ENCODE data around the gene BDH2. TPM values are rescaled to one million over a fixed set of nuclear protein-coding genes. Genes with fewer than 3 reads are reported as not detected.

Gene BDH2
- total RNA-seq, 1 experiment from 2014 or later = 40.2 TPM

GRCh38 chr4:103098756-103099440, 736 bp downstream of the BDH2 start:
- Histone ChIP-seq H3K4ac (ENCODE audit: low read depth, low read length) (no peak overlapping the region), H3K23ac (ENCODE audit: insufficient read length, low read depth, low read length) (no peak overlapping the region), H3K23me2 (ENCODE audit: insufficient read length, low read depth, low read length, poor library complexity, severe bottlenecking) (no peaks in the 10 kb centered on the region), H2BK20ac (ENCODE audit: low read depth, low read length, poor library complexity, severe bottlenecking) (no peak overlapping the region), H2BK15ac (ENCODE audit: low read depth, low read length) (no peak overlapping the region), H2BK5ac (ENCODE audit: insufficient read length, low read length) (no peak overlapping the region), H3K18ac (ENCODE audit: insufficient read length, low read depth, low read length) (no peak overlapping the region), H2AK5ac (ENCODE audit: insufficient read length, low read length) (no peak overlapping the region), H3K27ac (ENCODE audit: insufficient read length, low read depth, low read length) (no peak overlapping the region), H4K20me1 (ENCODE audit: control insufficient read depth, insufficient read depth, insufficient read length) (no peaks in the 10 kb centered on the region), H4K91ac (ENCODE audit: insufficient read length, low read depth, low read length) (no peak overlapping the region), H2BK12ac (ENCODE audit: insufficient read length, low read depth, low read length) (no peak overlapping the region), H3K4me2 (ENCODE audit: insufficient read depth, insufficient read length, low read length) (peak overlapping the region; percentile 47), H3K9ac (ENCODE audit: extremely low read depth, insufficient read length, low read length) (peak overlapping the region; percentile 46), H2BK120ac (ENCODE audit: low read depth, low read length, poor library complexity, severe bottlenecking) (no peak overlapping the region), H4K5ac (ENCODE audit: insufficient read length, low read depth, low read length) (no peak overlapping the region), H3K4me1 (ENCODE audit: insufficient read depth, low read length) (0 out of 2 replicates have a peak, but pooled peaks cover 3% of the 10 kb centered on the region), H4K8ac (replicated peaks; ENCODE audit: insufficient read length, low read depth, low read length) (no peak overlapping the region), H3K14ac (ENCODE audit: insufficient read depth, low read length) (no peak overlapping the region), H3K79me2 (ENCODE audit: insufficient read depth, low read length) (no peaks in the 10 kb centered on the region), H3K27me3 (ENCODE audit: insufficient read depth, low read length) (no peaks in the 10 kb centered on the region), H3K56ac (ENCODE audit: insufficient read length, low read depth, low read length) (no peak overlapping the region), H3K79me1 (ENCODE audit: insufficient read depth, low read depth, low read length, poor library complexity, severe bottlenecking) (no peaks in the 10 kb centered on the region), H2AFZ (ENCODE audit: low read length) (no peak overlapping the region), H3K9me3 (ENCODE audit: control insufficient read depth, low read depth, low read length) (no peaks in the 10 kb centered on the region), H3T11ph (ENCODE audit: low read length) (no peak overlapping the region)
- H3K4me3 Mint-ChIP-seq = peak overlapping the region; percentile 79 to 86
- peaks cover 14 to 15% of the 10 kb centered on the region in 2 experiments for H3K4me1 Mint-ChIP-seq
- no peaks in the 10 kb centered on the region for H3K27me3 Mint-ChIP-seq (ENCODE audit: low read depth)
- no CpG with 5 or more reads among the region's 4 CpGs for WGBS (ENCODE audit: extremely low coverage, insufficient read length, low lambda C conversion rate)
- peak overlapping the region in 2 of 3 experiments; percentile 16 to 48; a peak in 2 of 7 replicates for H3K27ac Mint-ChIP-seq
- H3K9me3 Mint-ChIP-seq = no peaks in the 10 kb centered on the region
- DNase-seq = no peak
- TF ChIP-seq CTCF (conservative IDR thresholded peaks at IDR 0.05) = no peak
- peaks cover 0 to 2% (median 2%) of the 10 kb centered on the region in 3 experiments; a peak in 1 of 7 replicates for H3K36me3 Mint-ChIP-seq (ENCODE audit: insufficient read depth in 1 of 3, low read depth in 3 of 3)

All from H9 (cell line).